NCI-H187 (cell line): ENCODE data around the gene FILIP1L.

Source experiments
- DNase-seq, 2 experiments: peaks; one replicate each; lab custom pipeline; 2025; lab: John Stamatoyannopoulos, UW

Gene FILIP1L

GRCh38 chr3:100114413-100115030 is at the start of gene FILIP1L:
Gene FILIP1L (minus strand): TSS chr3:100114501.
- no peak for DNase-seq

- DNase-seq: no peak
Measured at GRCh38 chr3:100163787-100164186, 49.5 kb upstream of the FILIP1L start.

GRCh38 chr3:100160521-100160920 is 46.2 kb upstream of the FILIP1L start:
- DNase-seq: no peak

- DNase-seq: no peak
Measured at GRCh38 chr3:100159331-100160153, 45.2 kb upstream of the FILIP1L start.

DNA sequence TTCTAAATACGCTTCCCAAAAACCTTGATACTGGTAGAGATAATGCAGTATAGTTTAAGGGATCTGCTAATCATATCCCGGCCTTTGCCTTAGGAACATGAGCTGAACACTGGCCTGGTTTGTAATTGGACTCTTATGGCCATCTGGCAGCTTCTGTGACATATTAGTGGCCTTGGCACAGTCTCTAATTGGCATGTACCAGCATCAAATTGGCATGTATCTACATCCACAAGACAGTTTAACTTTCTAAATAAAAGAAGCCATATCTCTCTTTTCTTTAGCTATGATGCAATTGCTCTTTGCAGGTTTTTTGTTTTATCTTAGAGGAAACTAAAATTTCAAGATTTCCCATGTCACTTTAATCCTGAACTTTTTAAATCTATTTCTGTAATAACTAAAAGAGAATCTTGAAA is 44.6 kb upstream of the FILIP1L start:
- no peak for DNase-seq

GRCh38 chr3:100157685-100158084 is 43.4 kb upstream of the FILIP1L start:
- no peak for DNase-seq

DNA sequence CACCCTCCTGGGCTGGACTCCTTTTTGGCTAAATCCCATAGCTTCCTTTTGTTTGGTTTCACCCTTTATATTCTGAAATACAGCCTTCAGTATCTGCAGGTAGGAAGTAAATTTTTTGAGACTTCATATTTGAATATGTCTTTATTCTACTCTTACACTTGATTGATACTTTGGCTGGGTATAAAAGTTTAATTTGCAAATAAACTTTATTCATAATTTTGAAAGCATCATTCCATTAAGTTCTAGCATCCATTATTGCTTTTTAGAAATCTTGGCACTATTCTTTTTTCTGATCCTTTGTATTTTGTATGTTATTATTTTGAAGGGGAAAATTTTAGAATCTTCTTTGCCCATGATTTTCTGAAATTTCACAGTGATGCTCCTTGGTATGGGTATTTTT is 41.3 kb upstream of the FILIP1L start:
- DNase-seq: no peak

GRCh38 chr3:100155128-100155527 is 40.8 kb upstream of the FILIP1L start:
- no peak for DNase-seq

DNA sequence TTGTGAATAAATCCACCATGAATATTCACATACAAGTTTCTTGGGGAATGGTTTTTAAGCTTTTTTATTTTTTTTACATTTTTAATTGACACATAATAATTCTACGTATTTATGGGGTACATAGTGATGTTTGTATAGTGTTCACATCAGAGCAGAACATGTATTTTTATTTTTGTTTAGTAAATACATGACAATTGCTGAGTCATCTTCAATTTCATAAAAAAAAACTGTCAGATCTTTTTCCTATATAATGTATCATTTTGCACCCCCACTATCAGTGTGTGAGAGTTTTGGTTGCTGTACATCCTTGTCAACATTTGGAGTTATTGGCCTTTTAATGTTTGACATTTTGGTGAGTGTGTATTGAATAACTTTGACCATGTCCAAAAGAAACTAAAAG is 39.9 kb upstream of the FILIP1L start:
- DNase-seq: no peak

DNA sequence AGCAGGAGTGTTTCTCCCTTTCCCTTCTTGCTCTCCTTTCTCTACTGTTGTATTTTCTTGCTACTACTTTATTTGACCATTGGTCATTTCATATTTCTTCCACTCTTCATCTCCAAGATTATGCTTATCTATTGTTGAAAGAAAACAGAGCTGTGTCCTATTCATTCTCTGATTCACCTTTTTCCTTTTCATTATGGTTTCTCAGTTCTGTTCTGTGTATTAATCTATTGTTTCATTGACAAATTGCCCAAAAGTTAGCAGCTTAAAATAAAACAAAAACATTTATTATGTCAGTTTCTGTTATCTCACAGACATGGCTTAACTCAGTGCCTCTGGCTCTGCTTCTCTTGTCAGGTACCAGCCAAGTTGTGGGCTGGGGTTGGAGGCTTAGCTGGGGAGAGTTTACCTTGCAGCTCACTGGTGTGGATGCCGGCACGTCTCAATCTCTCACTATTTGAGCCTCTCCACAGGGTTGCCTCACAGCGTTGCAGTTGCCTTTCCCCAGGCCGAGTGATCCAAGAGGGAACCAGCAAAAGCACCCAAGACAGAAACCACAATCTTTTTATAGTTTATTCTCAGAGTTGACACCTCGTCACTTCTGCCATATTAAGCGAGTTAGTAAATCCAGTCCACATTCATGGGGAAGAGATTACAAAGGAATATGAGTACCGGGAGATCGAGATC is 36.9 kb upstream of the FILIP1L start:
- DNase-seq: no peak

DNA sequence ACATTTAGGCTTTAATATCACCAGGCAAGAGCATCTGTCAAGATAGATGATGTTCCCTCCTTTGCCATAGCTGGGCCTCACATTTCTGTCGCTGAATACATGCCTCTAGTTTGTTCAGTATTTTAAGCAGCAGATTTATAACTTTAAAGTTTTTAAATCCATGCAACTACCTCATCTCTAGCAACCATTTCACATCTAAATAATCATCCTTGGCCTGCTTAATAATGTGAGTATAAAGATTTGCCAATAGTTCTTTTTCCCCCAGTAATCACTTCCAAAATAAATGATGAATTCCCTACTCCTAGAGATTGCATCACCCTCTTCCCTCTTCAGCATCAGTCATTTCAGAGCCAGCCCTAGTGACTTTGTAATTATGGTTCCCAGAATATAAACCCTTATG is 36.2 kb upstream of the FILIP1L start:
- DNase-seq: no peak

GRCh38 chr3:100149713-100150415 is 35.6 kb upstream of the FILIP1L start:
- DNase-seq: peak in 1 of 2 experiments; percentile 16

GRCh38 chr3:100149130-100149529 is 34.8 kb upstream of the FILIP1L start:
- no peak for DNase-seq

DNA sequence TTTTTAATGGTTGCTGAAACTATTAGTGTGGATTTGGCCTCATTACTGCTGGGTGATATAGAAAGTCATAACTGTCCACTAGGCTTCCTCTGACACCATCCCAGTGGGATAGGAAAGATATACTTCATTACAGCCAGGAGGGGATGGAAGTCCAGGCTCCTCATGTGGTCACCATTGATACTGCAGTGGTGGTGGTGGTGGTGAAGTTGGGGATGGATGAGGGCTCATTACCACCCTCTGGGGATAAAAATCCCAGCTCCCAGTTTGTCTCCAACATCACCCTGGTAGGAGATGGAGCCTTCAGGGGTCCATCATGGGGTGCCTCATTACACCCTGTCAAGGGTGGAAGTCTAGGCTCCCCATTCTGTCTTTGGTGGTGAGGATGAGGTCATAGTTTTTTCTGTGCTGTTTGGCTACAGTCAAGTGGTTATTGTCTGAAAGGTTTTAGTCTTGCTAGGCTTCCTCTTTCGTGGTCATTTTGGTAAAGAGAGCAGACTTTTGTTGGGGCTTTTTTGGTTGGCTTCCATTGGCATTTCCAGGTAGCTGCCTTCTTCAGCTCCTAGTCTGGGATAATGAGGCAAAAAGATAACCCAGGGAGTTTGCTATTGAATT is 30.1 kb upstream of the FILIP1L start:
- no peak for DNase-seq

- DNase-seq: no peak
Measured at GRCh38 chr3:100141586-100141985, 27.3 kb upstream of the FILIP1L start.

- DNase-seq: no peak
Measured at GRCh38 chr3:100140976-100141375, 26.7 kb upstream of the FILIP1L start.

GRCh38 chr3:100136921-100137320 is 22.6 kb upstream of the FILIP1L start:
- DNase-seq: no peak

- no peak for DNase-seq
Measured at GRCh38 chr3:100131241-100131640, 16.9 kb upstream of the FILIP1L start.

DNA sequence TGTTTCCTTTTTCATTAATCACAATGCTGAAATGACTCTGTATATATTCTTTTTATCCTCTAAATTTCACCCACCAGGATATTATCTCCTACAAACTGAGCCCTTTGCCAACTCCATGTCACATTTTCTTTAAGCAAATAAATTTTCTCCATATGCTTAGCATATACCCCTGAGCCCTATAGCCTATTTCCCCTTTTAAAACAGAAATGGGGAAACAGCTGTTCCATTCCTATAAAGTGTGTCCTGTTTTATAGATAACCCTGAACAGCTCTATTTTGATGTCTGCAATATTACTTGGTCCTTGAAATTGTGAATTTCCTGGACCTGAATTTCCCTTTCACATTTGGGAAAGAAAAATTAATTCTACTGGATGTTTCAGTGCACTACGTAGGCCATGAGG is 15.6 kb upstream of the FILIP1L start:
- DNase-seq: no peak

DNA sequence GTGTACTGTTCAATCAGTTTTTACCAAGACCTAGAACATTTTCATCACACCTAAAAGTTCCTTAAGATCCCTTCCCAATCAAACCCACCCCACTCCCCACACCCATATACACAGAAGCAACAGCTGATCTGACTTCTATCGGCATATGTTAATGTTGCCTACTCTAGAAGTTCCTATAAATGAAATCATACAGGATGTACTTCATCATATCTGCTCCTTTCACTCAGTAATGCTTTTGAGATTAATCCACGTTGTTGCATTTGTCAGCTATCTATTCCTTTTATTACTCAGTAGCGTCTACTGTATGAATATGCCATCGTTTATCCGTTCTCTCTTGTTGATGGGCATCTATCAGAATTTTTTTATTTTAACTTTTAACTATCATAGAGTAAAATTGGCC is 14.3 kb upstream of the FILIP1L start:
- DNase-seq: no peak

DNA sequence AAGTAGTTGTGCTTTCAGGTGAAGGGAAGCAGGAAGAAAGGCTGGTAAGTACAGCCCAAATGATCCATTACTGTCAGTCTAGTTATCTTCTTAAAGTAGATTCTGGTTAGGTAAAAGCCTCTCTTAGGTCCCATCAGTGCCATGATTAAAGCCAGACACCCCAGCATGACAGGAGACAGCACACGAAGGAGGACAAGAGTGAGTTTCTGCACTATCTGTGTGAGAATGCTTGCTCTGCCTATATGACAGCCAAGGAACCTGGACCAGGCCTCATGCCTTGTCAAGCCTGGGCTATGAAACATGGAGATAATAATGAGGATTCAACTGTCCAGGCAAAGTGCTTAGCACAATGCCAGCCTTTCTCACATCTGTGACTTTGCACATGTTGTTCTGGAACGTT is 13.5 kb upstream of the FILIP1L start:
- no peak for DNase-seq
